Measurements from ENCODE around the gene FAM117B.
"Not testable (repeated sequence)": the region's sequence is repeated elsewhere in the genome, so short reads cannot be mapped to it uniquely, and the experiment has no call there.

FAM117B gene

DNA sequence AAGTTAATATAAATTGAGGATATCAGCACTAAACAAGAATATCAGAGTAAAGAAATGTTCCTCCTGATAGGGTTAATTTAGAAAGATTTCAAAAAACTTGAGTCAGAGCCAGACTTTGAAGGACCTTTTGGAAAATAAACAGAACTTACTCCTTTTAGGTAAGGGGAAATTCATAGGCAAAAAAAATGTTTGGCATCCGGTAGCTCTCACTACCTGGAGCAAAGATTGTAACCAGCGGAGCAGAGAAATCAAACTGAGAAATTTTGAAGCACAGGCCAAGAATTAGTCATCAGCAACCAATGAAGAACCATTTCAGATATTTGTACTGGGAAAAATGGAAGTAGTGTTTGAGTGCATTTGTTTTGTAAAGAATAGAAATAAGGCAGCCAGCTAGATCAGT lies 123.8 kb downstream of the FAM117B start:
- DNase-seq (ENCODE audit: low spot score), result no peak

DNA sequence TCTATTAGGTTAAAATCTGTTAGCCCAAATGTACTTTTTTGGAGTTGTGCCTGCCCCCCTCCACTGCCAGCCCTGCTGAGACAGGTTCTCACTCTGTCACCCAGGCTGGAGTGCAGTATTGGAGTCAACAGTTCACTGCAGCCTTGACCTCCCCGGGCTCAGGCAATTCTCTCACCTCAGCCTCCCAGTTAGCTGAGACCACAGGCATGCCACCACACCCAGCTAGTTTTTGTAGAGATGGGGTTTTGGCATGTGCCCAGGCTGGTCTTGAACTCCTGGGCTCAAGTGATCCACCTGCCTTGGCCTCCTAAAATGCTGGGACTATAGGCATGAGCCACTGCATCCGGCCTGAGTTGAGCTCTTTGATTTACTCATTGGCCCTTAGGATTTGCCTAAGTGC lies 126.1 kb downstream of the FAM117B start:
- no peak for DNase-seq (ENCODE audit: low spot score)

DNA sequence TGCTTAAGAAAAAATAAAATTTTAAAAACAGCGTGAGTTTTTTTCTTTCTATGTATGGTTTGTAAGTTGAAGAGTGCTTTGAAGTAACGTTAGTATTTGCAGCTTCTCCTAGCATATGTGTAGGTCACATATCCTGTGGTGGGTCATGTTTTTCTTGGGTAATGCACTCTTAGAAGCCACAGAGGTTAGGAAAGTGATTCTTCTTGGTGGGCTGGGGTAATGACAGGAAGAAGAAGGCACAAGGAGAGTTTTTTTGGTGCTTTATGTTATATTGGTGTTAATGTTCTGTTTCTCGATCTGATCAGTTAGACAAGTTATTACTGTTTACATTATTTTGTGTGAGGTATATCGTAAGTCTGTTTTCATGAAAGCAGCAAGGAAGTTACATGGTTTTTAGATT lies 127.8 kb downstream of the FAM117B start:
- no peak for DNase-seq (ENCODE audit: low spot score)

DNA sequence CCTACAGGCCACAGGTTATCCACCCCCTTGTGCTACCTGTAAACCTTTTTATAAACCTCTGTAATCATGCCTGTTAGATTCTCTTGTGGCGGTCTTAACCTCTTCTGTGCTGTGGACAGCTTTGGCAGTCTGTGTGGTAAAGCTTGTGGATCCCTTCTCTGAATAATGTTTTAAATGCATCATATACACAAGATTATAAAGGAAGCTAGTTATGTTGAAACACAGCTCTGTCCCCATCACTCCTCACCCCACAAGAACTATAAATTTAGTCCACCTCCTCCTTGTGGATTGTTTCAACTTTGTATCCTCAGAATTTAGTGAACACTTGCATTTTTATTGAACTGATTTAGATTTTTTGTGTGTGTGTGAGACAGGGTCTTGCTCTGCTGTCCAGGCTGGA lies 129.1 kb downstream of the FAM117B start:
- DNase-seq (ENCODE audit: low spot score), result no peak

DNA sequence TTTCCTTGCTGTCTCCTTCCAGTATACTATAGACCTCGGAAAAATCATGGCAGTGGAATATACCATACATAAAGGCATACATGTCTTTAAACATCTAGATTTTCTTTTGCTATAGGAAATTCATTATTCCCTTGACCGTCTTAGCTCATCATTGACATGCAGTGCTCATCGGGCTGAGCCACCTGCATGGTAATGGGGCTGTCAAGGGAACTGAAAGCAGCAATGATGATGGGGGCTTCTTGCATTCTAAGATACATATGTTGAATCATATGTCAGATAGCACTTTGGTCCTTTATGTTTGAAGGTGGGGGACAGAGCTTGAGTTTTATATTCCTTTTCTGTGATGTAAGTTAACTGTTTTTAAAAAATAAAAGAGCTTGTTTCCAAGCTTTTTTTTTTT lies 130.2 kb downstream of the FAM117B start:
- no peak for DNase-seq (ENCODE audit: low spot score)

DNA sequence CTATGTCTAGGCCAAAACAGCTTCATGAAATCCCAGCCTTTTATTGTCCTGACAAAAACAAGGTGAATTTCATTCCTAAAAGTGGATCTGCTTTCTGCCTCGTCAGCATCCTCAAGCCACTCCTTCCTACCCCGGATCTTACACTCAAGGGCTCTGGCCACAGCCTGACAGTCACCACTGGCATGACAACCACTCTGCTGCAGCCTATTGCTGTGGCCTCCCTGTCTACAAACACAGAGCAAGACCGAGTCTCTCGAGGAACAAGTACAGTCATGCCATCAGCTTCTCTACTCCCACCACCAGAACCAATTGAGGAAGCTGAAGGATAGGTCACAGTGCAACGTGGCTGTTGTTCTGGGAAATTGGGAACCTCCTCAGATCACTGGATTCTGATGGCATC lies 130.7 kb downstream of the FAM117B start:
- peak; percentile 14 for DNase-seq (ENCODE audit: low spot score)

DNA sequence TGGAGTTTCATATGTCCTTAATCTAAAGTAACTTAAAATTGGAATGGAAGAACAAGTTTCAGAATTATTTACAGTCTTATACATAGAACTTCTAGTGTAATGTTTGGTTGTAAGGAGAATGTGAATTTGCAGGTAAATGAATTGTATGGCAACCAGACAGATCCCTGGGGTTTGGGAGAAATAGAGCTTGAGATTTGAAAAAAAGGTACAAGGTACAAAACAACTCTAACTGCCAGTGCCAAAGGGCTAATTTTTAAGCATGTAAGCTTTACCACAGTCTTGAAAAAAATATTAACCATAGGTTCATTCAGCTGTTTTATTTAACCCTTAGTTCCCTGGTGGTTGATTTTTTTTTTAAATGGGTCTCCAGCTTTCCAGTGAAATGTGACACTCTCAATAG lies 133.5 kb downstream of the FAM117B start:
- no peak for DNase-seq (ENCODE audit: low spot score)

DNA sequence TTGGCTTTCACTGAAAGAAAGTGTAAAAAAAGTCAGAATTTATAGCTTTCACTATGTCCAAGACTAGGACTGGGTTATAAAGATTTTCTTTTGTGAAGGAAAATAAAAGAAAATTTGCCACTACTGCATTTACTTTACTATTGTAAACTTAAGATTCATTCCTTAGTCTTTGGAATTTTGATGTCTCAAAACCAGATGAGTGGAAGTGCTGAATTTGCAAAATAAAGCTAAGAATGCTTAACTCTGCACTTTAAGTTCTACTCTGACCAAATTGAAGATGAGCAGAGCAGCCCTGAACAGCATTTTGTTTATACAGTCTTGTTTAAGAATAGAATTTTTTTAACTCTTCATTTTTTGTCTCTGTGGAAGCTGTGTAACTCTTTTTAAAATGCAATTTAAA lies 134.4 kb downstream of the FAM117B start:
- no peak for DNase-seq (ENCODE audit: low spot score)

DNA sequence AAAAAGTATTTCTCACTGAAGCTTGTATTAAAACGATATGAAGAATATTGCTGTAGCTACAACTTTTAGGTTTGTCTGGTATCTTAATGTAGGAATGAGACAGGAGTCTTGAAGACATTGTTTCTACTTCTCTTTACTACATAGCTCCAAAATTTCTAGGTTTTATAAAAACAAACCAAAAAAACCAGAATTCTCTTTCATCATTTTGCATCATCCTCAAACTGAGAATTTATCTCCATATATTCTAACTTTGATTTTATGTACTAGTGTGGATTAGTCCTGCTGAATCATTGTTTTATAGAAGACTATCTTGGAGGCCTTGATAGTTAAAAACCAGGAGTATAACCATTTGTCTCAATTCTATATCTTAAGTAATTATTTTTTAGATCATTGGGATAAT lies 136.6 kb downstream of the FAM117B start:
- no peak for DNase-seq (ENCODE audit: low spot score)

DNA sequence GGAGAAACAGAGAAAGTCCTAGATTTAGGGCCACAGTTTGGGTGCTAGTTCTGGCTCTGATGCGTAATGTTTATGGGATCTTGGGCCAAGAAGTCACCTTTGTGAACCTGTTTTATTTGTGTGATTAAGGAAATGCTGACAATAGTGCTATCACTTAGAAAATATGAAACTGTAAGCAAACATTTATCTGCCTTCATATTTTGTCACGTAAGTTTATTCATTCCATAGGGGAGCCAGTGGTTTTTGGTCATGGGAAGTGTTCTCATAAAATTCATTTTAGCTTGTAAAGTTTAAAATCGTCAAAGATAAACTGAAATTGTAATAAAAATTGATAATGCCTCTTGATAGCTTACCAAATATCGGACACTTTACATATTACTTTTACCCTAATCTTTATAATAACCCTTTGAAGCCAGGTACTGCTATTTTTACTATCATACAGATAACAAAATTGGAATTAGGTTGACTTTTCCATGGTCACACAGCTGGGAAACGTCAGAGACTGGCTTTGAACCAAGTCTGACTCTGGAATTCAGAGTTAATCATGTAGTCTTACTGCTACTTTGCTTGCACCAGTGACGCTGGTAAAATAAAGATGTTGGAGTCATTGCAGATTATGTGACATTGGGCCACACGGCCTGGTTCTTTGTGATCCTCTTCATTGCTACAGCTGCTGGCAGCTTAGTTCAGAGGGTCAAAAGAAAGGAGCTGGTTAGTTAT lies 137.1 kb downstream of the FAM117B start:
- peak; percentile 13 for DNase-seq (ENCODE audit: low spot score)

DNA sequence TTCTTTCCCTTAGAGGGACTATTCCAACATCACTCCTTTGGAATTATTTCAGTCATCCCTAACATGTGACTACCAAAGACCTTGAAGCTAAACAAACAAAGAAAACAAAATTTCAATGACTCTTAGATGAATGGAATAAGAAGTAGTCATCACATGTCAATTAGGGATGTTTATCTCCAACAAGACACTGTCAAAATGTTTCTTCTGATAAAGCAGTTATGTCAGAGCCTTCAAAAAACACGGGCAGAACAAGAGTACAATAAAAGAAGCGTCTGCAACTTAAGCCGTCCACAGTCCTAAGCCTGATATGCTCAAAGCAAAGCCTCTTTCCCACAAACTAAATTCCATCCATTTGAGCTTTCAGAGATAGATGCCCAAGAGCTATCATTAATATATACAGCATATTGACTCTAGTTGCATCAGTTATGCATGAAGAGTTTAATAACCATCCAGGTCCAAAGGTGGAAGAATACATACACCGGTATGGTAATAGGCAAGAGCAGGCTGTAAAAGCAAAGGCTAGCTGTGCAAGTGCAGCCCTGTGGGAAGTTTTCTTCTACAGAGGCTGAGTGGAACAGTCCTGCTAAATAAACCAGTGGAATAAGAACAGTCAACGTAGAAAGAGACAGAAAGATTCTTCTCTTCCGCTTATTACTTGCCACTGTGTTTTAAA lies 138.7 kb downstream of the FAM117B start:
- no peak for DNase-seq (ENCODE audit: low spot score)

DNA sequence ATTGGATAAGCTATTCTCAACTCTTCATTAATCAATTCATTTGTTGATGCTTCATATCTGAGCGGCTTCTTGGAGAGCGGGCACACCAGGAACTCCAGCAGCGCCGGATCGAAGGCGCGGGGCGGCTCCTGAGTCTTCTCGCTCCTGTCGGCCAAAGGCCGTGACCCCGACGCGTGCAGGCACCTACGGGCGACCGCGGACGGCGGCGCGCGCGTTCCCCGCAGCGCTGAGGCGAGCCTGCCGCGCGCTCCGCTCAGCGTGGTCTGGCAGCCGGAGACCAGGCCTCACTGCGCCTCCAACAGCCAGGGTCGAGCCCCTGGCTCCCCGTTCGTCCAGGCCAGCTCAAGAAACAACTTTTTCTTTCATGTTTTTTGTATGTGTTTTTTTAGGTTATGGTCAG lies 139.3 kb downstream of the FAM117B start:
- no peak for DNase-seq (ENCODE audit: low spot score)

DNA sequence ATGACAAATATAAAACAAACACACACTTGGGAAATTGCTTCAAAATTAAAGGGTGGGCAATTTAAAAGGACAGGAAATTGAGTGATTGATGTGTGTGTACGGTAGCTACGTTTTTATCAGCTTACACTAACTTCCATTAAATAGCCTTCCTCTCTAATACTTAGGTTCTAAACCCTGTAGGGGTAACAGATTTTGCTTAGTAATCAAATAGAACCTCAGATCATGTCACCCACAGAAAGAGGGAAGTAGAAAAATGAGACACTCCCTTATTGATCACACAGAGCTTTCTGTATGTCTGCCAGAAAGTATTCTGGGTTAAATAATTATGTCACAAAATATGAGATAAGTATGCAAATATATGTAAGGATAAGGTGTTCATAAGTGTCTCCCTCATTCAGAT lies 143.4 kb downstream of the FAM117B start:
- DNase-seq (ENCODE audit: low spot score), result no peak

DNA sequence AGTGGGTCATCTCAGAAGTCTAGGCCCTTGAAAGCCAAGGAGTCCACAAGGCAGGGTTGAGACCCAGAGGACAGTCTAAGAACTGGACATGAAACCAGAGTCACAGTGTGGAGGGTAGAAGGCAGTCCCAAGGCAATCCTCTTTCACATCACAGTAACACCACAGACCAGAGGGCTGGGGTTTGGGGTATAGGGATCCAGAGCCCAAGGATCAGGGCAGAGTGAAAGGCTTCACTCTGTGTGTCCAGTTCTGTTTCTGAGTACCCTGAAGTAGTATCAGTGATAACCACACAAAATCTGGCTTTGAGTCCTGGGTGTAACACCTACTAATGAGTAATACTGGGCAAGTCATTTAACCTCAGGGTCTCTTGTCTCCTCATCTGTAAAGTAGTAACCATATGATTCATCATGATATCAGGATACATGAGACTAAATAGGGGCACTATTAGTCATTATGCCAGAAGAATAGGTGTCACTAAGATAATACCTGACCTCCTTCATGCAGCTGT lies 145.8 kb downstream of the FAM117B start:
- peak; percentile 12 for DNase-seq (ENCODE audit: low spot score)

DNA sequence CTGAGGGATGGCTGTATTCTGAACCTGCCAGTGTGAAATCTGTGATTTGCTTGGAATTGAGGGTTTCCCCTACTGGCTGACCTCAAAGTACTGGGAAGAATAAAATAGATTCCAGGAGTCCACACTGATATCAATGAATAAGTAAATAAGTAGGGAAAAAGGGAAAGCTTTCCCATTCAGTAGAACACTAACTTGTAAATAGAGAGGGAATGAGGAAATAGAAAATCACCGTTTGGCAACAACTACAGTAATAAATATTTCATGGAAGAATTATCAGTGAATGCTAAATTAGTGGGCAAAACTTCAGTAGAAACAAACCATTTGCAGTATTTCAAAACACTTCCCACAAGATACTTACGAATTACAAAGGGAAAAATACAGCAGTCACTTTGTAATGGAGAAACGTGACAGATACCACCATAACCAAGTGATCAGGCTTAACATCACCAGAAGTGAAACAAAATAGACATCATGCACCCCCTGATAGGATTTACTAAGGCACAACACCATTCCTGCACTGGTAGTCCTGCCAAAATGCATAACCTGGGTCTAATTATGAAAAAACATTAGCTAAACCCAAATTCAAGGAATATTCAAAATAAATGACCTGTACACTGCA lies 148.3 kb downstream of the FAM117B start:
- DNase-seq (ENCODE audit: low spot score), result no peak

DNA sequence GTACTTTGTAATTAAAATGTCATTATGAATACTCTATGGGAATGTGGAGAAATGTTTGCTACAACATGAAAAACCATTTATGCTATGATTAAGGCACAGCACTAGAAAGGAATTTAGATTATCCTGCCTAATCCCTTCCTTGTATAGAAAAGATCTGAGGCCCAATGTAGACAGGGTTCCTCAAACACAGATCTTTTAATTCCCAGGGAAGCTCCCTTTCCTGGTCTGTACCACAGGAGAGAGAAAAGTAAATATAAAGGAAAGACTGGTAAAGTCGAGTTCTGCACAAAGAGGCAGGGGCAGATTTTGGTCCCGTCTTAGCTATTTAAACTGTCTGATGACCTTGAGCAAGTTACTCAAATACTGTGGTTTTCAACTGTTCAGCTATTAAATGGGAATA lies 152.1 kb downstream of the FAM117B start:
- DNase-seq (ENCODE audit: low spot score), result no peak

DNA sequence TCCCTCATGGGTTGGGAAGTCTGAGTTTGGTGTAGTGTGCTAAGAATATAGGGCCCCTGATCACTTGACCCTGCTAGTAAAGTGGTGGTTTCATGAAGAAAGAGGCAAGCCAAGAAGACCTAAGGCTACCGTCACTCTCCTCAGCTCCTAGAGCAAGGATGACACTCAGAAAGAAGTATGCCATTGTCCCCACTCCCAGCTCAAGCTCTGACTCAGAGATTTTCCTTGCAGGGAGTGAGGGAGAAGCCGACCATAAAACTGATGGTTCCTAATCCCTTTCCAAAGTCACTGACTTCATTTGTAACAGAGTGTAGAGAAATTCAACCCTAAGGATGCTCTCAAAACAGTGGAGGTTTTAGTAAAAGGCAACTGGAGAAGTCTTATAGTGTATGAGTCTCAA lies 155.9 kb downstream of the FAM117B start:
- no peak for DNase-seq (ENCODE audit: low spot score)

DNA sequence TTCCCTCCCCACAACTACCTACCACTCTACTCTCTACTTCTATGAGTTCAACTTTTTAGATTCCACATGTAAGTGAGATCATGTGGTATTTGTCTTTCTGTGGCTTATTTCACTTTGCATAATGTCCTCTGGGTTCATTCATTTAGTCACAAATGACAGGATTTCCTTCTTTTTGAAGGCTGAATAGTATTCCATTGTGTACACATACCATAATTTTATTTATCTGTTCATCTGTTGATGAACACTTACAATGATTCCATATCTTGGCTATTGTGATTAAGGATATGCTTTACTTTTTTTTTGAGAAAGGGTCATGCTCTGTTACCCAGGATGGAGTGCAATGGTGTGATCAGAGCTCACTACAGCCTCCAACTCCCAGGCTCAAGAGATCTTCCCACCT lies 163.2 kb downstream of the FAM117B start:
- no peak for DNase-seq (ENCODE audit: low spot score)

DNA sequence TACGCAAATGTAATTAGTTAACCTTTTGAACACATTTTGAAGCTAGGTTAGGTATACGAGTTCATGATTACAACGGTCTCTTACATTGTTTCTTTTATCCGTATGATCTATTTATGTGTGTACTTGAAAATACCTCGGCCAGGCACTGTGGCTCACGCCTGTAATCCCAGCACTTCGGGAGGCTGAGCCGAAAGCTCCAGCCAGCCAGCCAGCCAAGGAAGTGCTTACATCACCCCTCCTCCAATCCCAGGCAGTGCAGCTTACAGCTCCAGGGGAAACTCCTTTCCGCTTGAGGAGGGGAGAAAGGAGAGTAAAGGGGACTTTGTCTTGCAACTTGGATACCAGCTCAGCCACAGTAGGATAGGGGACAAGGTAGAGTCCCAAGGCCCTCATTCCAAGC lies 171.1 kb downstream of the FAM117B start:
- DNase-seq (ENCODE audit: low spot score), result not testable (repeated sequence)

DNA sequence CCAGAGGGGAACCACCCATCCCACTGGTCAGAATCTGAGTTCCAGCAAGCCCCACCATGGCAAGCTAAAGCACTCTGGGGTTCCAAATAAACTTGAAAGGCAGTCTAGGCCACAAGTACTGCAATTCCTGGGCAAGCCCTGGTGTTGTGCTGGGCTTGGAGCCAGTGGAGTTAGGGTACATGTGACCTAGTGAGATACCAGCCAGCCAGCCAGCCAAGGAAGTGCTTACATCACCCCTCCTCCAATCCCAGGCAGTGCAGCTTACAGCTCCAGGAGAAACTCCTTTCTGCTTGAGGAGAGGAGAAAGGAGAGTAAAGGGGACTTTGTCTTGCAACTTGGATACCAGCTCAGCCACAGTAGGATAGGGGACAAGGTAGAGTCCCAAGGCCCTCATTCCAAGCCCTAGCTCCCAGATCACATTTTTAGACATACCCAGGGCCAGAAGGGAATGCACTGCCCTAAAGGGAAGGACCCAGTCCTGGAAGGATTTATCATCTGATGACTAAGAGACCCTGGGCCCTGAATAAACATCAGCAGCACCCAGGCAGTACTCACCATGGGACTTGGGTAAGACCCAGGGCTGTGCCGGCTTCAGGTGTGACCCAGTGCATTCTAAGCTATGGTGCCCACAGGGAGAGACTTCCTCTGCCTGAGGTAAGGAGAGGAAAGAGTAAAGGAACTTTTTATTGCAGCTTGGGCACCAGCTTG lies 172.8 kb downstream of the FAM117B start:
- not testable (repeated sequence) for DNase-seq (ENCODE audit: low spot score)

DNA sequence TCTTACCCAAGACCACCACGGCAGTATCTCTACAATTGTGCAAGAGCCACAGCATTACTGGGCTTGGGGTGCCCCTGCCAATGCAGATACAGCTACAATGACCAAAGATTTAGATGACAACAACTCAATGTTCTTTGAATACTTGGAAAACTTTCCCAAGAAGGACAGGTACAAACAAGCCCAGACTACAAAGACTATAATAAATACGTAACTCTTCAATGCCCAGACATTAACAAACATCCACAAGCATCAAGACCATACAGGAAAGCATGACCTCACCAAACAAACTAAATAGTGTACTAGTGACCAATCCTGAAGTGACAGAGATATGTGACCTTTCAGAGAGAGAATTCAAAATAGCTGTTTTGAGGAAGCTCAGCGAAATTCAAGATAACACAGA lies 174.0 kb downstream of the FAM117B start:
- no peak for DNase-seq (ENCODE audit: low spot score)

DNA sequence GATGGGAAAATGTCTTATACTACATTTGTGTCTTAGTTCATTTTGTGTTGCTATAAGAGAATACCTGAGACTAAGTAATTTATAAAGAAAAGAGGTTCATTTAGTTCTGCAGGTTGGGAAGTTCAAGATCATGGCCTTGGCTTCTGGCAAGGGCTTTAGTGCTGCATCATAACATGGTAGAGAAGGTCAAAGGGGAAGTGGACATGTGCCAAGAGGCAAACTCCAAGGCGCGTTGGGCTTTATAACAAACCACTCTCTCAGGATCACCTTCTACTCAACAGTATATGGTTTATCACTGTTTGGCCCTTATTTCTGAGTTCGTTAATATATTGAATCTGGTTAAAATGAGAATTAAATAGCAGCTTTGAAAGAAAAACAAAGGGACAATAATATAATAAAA lies 178.6 kb downstream of the FAM117B start:
- DNase-seq (ENCODE audit: low spot score), result no peak

DNA sequence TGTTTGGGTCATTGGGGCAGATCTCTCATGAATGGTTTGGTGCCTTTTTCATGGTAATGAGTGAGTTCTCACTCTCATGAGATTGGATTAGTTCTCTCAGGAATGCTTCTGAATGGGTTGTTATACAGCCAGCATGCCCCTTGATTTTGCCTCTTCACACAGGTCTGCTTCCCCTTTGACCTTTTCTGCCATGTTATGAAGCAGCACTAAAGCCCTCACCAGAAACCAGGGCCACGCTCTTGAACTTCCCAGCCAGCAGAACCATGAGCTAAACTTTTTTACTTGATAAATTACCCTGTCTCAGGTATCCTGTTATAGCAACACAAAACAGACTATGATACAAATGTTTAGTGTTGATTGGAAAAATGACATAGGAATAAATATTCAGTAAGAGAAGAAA lies 179.5 kb downstream of the FAM117B start:
- no peak for DNase-seq (ENCODE audit: low spot score)

Measured in AG20443 (cell line).